NAMALWA (cell line): Measurements from ENCODE around the gene BAHCC1.

Experiments
- DNase-seq: peaks from one replicate; pipeline ENCODE4 v3.0.0-alpha.2; 2015; ENCODE audit warnings: low spot score

BAHCC1 gene

DNA sequence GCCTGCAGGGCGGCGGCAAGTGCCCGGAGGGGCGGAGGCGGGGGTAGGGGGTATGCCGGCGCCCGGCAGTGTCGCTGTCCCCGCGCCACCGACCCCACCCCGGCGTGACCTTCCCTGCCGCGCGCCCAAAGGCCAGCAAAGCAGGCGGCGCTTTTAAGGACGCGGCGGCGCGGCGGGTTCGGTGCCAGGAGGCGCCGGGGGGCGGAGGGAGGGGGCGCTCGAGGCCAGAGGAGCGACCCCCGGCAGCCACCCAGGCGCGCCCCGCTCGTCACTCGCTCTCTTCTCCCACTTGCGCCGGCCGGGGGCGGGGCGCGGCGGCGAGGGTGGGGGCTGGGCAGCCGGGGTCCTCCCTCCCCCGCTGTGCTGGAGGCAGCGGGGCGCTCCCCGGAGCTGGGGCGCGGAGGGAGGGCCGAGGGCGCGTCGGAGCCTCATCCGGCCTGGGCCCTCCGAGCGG lies 8.6 kb upstream of the BAHCC1 start:
- no peak for DNase-seq

DNA sequence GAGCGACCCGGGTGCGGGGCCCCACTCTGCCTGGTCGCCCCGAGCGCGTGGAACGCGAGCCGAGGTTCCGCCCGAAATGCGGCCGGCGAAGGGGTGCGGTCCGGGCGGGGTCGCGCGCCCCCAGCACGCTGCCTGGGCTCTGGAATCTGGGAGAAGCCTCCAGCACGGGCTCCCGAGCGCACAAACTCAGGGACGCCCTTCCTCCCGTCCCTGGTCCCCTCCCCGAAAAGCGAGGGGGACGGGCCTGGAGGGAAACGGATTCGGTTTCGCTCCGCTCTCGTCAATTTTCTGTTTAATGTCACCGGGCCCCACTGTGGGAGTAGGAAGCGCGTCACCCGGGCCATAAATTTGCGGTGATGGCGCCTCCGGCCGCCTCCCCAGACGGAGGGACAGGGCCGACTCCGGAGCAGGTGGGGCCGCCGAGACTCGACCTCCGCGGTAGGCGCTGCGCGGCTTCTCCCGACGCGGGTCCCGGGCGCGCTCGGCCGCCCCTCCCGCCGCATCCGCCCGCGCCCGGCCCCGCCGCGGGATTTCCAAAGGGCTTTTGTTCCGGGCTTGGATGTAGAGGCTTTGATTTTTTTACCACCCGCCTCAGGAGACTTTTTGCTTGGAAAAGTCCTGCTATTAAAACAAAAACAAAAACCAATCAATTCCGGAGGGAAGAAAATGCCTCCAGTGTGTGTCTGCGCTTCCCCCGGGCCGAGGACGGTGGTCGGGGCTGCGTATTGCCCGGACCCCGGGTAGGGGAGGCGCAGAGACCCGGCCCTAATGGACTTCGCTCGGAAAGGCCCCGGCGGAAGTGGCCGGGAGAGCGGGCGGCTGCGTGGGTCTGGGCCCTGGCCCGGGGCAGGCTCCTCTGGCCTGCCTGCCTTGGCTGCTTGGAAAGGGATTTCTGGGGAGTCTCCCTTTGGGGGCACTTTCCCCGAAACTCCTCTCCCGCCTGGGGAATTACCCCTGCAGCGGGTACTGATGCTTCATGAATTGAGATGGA lies 7.9 kb upstream of the BAHCC1 start:
- no peak for DNase-seq

DNA sequence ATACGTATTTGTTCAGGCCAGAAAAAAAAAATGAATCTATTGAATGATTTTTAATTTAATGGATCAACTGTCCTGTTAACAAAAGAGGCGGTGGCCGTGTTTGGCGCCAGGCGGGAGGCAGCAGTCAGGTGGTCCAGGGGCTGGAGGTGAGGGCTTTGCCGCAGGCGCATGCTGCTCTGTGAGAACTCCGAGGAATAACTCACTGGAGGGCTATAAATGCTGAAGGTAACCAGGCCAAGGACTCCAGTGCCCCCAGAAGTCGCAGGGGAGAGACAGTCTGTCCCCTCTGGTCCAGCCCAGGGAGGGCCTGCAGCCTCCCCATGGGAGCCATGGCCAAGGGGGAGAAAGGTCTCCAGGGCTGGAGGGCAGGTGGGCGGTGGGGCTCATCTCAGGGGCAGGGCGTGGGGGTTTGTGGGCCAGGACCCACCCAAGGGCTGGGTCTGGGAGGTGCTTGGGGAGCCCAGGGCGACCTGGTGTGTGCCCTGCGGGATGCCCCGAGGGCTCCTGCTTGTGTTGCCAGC lies 7.1 kb upstream of the BAHCC1 start:
- DNase-seq: no peak

DNA sequence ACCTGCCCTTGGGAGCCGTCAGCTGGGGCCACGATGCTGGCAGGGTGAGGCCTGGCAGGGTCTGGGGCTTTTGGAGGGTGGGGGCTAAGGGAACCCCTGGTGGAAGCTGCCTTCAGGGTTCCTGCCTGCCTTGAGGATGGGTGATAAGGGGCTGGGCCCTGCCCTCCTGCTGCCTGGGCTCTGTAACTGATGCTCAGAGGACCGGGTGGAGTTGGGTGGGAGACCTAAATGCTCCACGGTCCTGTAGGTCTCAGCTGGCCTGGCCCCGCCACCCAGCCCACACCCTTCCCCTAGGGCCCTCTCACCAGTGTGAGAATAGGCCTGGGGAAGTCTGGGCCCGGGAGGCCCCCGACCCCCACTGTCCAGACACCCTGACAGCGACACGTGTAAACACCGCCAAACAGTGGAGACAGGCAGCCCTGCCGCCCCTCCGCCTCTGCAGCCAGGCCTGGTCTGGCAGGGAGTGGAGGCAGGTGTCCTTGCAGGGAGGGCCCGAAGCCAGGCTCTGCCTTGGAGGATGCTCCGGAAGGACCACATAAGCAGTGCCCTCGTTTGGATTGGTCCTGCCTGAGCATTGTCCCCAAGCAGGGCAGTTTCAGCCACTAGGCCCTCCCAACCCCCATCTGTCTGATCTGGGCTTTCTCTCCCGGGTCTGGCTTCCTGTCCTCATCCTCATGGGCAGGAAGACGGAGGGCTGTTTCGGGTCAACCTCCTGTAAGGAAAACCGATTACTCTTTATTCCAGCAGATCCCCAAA lies 6.5 kb upstream of the BAHCC1 start:
- no peak for DNase-seq

DNA sequence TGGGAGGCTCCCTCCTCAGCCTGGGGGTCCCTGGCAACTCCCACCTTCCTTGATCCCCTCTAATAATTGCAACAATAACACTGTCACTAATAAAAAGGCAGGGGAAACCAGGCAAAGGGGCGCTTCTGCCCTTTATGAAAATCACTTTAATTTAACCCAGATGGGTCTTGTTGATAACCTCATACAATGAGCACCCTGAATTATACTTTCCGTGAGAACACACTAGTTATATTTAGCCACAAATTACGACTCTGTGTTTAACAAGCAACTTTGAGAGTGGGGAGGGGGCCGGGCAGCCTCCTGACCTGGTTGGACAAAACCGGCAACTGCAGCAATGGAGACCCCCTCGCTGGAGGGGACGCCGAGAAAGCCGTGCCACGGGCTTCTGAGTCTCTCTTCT lies 5.7 kb upstream of the BAHCC1 start:
- DNase-seq: no peak

DNA sequence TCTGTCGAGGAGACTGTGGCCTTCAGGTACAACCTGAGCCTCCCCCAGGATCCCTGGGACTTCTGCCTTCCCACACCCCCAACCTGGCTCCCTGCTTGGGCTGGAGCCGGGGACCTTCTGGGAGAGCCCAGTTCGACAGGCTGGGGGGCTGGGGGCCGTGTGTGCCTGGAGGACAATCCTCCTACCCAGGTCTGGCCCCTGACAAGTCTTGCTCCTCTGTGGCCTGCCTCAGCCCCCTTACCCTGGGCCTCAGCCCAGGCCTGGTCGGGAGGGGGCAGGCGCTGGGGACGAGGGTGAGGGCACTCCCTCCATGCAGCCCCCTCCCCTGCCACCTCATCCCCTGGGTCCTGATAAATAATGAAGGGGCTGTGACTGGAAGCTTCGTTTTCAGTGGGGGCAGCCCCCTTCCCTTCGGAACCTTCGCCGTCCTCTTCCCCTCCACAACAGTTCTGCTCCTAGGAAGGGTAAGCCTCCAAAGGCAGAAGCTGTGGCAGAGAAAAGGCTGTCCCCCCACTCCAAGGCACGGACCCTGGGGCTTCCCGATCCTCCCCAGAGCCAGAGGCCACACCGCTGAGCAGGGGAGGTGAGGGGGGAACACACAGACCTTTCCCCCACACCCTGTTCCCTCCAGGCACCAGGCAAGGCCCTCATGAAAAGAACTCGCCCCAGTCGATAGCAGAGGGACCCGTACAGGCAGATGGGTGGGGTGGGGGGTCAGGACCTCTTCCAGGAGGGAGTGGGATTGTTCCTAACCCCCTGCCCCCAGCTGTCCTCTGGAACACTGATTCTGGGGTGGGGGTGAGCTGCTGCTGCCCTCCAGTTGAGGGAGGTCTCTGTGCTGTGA lies 5.0 kb upstream of the BAHCC1 start:
- DNase-seq: no peak

DNA sequence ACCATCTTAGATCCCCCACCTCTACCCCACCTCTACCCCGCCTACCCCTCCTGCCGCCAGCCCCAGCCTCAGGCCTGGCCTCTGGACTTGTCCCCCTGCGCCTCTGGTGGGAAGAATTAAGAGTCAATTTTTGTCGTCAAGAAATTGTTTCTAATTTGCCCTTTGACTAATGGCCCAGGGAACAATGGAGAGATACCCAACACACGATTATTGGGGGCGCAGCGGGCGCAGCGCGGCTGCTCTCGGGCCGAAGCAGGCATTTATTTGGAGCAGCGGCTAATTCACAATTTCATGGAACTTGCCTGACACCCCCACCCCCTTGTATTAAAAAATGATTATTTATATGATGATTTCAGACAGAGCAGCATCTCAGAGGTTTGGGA lies 4.4 kb upstream of the BAHCC1 start:
- no peak for DNase-seq

DNA sequence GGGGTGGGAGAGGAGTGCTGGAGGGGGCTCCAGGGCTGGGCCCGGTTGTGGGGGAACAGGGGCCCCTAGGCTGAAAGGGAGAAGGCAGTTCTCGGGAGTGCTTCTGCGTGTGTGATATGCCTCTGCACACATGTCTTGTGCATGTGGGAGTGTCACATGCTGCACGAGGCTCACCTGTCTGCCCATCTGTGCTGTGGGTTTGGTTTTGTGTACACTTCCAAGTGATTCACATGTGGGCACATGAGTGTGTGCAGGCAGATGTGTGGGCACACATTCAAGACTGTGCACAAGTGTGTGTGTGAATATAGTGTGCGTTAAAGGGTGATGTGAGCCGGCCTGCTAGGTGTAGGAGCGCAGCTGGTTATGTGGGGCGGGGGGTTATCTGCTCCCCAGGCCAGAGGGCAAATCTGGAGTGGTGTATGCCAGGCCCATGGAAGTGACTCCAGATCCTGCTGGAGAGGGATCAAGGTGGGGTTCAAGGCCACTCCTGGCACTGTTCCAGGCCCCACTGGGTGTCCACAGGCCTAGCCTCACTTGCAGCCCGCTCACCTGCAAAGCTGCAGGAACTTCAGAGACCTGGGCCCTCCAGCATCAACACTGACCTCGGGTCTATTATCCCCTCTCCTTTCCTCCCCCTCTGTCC lies 3.8 kb upstream of the BAHCC1 start:
- DNase-seq: no peak

DNA sequence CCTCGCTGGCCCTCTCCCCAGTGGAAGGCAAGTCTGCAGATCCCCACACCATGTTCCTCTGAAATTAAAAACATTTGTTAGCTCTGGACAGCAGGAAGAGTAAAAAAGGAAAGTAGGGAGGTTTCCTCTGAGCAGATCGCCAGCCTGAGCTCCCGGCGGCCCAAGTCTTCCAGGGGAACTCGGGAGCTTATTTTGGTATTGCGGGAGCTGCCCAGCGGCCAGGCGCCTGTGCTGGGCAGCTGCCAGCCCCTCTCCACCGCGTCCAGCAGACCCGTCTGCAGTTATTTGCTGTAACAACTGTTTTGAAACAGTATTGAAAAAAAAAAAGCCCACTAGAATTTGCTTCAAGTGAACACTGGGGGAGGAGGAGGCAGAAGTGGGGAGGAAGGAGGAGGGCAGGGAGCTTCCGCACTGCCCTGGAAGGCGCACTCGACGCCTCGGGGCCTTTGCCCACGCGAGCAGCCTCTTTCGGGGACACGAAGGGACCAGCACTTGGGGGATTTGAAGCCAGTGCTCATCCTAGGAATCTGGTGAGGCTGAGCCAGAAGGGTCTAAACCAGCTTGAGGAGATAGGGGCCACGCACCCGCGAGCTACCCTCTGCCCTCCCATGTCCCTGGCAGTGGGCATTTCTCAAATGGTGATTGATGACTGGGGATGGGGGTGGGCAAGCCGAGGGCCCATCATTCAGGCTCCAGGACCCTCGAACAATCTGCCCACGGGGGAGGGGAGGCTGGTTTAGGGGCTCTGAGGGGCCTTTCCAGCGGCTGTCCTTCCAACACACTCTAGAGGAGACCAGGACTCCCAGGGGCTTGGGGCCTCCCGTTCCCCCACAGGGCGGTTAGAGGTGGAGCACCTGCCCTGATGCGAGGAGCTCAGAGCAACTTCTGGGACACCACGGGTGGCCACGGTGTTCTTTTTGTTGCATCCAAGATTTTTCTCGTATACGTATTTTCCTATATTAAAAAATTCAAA lies 3.0 kb upstream of the BAHCC1 start:
- DNase-seq: no peak

DNA sequence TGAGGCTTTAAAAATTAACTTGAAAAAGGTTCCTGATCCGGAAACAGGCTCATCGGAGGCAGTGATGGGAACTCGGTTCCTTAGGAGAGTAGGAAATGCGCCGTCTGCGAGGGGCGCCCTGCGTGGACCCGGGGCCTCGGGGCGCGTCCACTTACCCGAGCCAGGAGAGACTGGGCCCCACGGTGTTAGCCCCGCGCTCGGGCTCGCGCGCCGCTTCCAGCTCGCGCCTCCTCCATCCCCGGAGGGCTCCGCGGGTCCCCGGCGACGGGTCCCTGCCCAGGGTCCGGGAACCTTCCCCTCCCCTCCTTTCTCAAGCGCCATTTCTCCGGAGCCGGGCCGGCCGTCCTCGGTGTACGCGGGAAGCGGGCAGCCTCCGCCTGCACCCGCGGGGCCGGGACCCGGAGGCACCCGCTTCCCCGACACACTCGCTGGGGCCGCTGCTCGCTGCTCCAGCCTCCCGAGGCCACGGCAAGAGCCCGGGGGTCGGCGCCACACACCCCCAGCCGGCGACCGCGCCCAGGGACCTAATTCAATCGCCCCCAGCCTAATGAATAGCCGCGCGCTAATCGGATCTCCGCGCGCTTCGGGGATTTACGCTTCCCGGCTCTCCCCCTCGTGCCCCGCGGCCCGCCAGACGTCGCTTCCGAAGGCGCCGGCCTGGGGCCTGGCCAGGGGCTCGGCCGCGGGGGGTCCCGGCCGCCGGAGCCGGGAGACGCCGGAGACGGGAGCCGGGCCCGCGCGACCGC lies 2.2 kb upstream of the BAHCC1 start:
- no peak for DNase-seq

DNA sequence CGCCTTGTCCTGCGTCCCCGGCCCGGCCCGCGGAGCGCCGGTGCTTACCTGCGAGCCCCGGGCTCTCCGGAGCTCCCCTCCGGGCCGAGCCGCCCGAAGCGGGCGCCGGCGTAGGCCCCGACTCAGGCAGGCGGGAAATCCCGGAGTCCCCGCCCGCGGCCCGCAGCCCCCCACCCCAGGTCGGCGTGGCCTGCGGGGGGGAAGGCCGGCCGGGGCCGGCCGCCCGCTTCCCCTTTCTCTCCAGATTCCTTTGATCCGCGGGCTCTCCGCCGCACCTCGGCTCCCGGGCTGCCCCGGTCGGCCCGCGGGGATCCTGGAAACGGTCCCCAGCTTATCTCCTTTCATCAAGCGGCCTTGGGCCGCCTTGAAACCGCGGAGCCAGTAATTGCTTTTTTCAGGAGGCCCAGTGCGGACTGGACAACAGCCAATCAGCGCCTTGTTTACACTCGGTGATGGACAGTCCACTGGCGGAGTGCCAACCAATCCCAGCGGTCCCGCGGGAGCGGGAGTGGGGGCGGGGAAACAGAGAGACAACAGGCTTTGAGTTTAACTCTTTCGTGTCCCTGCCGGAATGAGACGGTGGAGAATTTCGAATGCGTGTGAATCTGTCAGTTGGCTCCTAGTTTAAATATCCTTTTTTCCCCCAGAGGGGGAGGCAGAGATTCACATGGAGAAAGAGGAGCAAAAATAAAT lies 1.4 kb upstream of the BAHCC1 start:
- peak; percentile 99 for DNase-seq

DNA sequence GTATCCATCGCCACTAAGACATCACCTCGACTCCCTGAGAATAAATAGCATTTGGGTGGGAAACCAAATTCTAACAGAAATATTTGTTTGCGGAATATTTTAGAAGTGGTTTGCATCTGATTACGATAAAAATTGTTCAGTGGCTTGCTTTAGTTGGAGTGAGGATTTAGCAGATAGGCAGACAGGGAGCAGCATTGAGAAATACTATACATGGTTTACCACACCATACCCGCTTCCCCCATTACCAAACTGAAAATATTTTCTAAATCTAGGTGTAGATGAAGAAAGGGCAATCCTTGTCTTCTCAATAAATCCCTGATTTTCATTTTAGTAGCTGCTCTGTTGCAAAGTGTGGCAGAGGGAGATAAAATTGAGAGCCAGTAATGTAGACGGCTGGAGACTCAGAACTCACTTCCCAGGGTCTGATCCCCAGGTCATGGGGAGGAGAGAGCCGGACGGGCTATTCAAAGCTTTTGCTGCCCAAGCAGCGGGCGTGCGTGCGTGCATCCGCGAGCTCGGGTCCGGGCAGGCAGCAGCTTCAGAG lies 808 bp upstream of the BAHCC1 start:
- no peak for DNase-seq

DNA sequence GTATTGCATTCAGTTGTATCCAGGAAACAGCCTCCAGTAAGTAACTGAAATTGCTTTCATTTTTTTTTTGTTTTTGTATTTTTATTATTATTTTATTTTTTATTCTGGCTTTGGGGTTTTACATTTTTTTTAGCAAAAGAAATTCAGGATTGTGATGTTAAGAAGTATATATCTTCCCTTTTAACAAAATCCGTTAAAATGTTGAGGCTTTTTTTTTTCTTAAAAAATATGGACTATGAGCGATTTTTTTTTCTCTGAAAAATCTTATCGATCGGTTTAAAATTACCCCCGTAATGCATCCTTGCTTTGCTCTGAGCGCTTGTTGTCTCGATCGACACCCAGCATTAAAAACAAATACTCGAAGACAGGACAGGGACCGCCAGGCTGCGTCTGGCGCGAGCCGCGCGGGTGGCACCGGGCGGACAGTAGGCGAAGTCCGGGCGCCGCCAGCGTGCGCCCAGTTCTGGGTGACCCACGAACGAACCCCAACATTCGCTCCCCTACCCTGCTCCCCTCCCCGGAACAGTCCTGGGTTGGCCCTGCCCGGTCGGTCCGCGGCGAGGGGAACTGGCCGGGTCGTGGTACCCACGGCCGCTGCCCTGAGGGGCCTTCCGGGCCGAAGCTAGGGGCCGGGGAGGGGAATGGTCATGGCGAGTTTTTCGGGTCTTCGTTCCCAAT lies 482 bp downstream of the BAHCC1 start:
- DNase-seq: no peak

DNA sequence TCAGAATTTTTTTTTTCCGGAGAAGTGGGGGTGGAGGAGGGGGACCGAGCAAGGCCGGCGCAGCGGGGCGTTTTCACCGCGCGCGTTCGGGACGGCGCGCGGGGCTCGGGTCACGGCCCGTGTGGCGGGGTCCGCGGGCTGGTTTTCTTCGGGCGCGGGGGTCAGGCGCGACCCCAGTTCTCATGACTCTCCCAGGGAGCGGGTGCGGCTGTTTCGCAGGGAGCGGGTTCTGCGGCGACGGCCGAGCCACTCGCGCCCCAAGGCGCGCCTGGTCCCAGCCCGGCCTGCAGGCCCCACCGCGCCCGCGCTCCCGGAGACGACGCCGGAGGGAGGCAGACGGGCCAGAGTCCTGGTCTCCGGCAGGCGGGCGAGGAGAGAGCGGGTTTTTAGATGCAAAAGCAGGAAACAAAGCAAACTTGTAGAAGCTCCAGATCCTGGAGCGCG lies 1.0 kb downstream of the BAHCC1 start:
- DNase-seq: no peak

DNA sequence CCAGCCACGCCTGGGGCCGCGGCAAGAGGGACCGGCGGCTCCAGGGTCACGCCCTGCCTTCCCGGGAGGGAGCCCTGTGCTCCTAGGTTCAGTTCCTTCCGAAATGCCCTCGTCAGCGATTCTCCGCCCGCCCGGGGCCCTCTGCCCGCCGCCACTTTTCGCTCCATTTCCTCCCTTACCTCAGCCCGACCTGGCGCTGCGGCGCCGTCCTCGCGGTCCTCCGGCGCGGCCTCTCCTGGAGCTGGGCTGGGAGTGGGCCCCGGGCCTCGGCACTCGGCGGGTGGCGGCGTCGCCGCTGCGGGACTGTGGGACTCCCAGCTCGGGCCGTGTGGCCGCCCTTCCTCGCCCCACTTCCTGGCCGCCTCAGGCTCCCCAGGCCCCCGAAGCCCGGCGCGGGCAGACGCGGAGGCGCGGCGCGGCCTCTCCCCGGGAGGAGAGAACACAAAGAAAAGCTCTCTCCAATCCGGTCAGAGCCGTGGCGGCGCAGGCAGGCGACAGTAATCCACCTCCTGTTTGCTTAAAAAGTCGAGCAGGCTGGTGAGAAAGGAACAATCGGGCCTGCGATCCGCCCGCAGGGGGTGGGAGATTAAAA lies 1.6 kb downstream of the BAHCC1 start:
- no peak for DNase-seq

DNA sequence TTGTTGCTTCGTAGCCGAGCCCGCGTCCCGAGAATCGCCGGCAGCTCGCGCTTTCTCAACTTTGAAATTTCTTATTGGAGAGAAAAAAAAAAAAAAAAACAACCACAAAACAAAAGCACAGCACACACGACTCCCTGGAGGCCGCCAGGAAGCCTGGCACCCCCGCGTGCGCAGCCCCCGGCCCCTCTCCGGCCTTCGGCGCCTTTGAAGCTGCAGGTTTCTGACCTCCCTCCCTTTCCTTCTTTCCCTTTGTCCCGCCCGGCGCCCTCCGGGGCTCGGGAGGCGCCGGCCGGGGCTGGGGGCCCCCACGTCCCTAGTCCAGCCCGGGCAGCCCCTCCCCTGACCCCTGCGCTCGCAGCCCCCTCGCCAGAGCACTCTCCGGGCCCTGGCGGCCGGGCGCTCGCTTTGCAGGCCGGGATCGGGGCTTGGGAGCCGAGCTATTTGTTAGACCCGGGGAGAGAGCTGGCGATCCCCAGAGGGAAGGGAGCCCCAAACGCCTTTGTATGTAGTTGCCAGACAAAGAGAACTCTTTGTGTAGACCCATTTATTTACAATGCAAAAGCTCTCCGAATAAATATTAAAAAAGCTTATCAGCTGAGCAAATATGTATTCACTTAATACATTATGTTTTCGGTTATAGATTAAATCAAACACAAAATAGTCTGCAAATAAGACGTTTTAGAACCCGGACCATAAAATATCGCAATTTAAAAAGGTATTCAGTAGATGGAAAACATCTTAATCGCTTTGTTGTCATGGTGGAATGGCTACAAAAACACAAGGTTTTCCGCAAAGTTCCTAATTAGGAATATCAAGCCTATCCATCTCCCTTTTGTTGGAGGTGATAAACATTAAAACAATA lies 2.3 kb downstream of the BAHCC1 start:
- DNase-seq: no peak
